CD4-positive, alpha-beta T cell (primary cell): ENCODE results near the gene TLK2. TPM values are rescaled to one million over a fixed set of nuclear protein-coding genes. Genes with fewer than 3 reads are reported as not detected.
"Not testable (repeated sequence)": the region's sequence is repeated elsewhere in the genome, so short reads cannot be mapped to it uniquely, and the experiment has no call there.

Source experiments
- ATAC-seq: fragments of 200-7000 bp; cut with Tn5 transposase; one replicate; pipeline ENCODE4 v1.10.0; 2022; ENCODE audit warnings: mild to moderate bottlenecking; ENCODE audit not compliant: poor library complexity
- CTCF ChIA-PET: fragments of 350-600 bp; sonication (Branson Sonifier 250); formaldehyde crosslinking; loops from one replicate; lab custom pipeline; 2021; ENCODE audit warnings: antibody characterized with exemption, inconsistent platforms; lab: Charles Lee
- POLR2A ChIA-PET: fragments of 350-600 bp; sonication (Branson Sonifier 250); formaldehyde crosslinking; loops from one replicate; lab custom pipeline; 2021; ENCODE audit warnings: antibody characterized with exemption, inconsistent platforms; lab: Charles Lee
- DNase-seq, 14 experiments: peaks; one replicate each; pipeline ENCODE4 v3.0.0-alpha.2; 2013 to 2020; ENCODE audit warnings: mixed read lengths in 2 of 14
- H3K27ac ChIP-seq, 2 donors: one replicate each; pipeline versions ENCODE4 v1.5.1 to v1.7.0; 2013; ENCODE audit warnings: low read length in 2 of 2, low read depth in 1 of 2, mild to moderate bottlenecking in 1 of 2
- H3K27me3 ChIP-seq, 2 experiments: 1 replicate in 1 of 2; 2 replicates in 1 of 2; pipeline versions ENCODE4 v1.6.1 to v1.7.0; 2013; ENCODE audit warnings: low read length in 2 of 2, control low read depth in 1 of 2, mild to moderate bottlenecking in 1 of 2, moderate library complexity in 1 of 2; ENCODE audit not compliant: insufficient read depth in 2 of 2, control insufficient read depth in 1 of 2
- H3K36me3 ChIP-seq: one replicate; pipeline ENCODE4 v1.6.1; 2013; ENCODE audit warnings: low read length, control low read depth; ENCODE audit not compliant: insufficient read depth
- H3K4me1 ChIP-seq: one replicate; pipeline ENCODE4 v1.6.1; 2013; ENCODE audit warnings: low read length, control low read depth; ENCODE audit not compliant: insufficient read depth
- H3K4me3 ChIP-seq: one replicate; pipeline ENCODE4 v1.5.1; 2013; ENCODE audit warnings: mild to moderate bottlenecking, low read length, moderate library complexity
- H3K9me3 ChIP-seq, 2 experiments: 1 replicate in 1 of 2; 2 replicates in 1 of 2; pipeline versions ENCODE4 v1.6.1 to v1.7.0; 2013; ENCODE audit warnings: low read length in 2 of 2, mild to moderate bottlenecking in 2 of 2, control low read depth in 1 of 2, moderate library complexity in 1 of 2; ENCODE audit not compliant: control insufficient read depth in 1 of 2, insufficient read depth in 1 of 2
- H3K27ac Mint-ChIP-seq: one replicate; pipeline ENCODE4 v1.8.0; 2020; ENCODE audit warnings: mixed read lengths
- H3K27me3 Mint-ChIP-seq: one replicate; pipeline ENCODE4 v1.8.0; 2021; ENCODE audit warnings: mixed read lengths
- H3K36me3 Mint-ChIP-seq: one replicate; pipeline ENCODE4 v1.8.0; 2021; ENCODE audit warnings: low read depth, mixed read lengths
- H3K4me1 Mint-ChIP-seq: one replicate; pipeline ENCODE4 v1.8.0; 2021; ENCODE audit warnings: low read depth, mixed read lengths
- H3K4me3 Mint-ChIP-seq: one replicate; pipeline ENCODE4 v1.8.0; 2020; ENCODE audit warnings: mild to moderate bottlenecking, mixed read lengths
- H3K9me3 Mint-ChIP-seq: one replicate; pipeline ENCODE4 v1.8.0; 2020; ENCODE audit warnings: mixed read lengths
- intact Hi-C, 2 experiments: fragments of 100-400 bp; cut with DNase I in 1 of 2; cut with micrococcal nuclease in 1 of 2; formaldehyde crosslinking; loops; one replicate each; pipeline versions ENCODE4 v1.15.1 to v1.9.0; 2023 to 2025; cut with DNase I, micrococcal nuclease
- total RNA-seq, 174 experiments: library from RNA in 2 of 174; stranded (reverse) in 2 of 174; gene quantifications; one replicate each; pipeline ENCODE4 v1.2.3 and lab custom pipeline; 2021 to 2026

Gene TLK2
- total RNA-seq, 2 experiments from 2014 or later: 85.3 to 86.5 TPM

DNA sequence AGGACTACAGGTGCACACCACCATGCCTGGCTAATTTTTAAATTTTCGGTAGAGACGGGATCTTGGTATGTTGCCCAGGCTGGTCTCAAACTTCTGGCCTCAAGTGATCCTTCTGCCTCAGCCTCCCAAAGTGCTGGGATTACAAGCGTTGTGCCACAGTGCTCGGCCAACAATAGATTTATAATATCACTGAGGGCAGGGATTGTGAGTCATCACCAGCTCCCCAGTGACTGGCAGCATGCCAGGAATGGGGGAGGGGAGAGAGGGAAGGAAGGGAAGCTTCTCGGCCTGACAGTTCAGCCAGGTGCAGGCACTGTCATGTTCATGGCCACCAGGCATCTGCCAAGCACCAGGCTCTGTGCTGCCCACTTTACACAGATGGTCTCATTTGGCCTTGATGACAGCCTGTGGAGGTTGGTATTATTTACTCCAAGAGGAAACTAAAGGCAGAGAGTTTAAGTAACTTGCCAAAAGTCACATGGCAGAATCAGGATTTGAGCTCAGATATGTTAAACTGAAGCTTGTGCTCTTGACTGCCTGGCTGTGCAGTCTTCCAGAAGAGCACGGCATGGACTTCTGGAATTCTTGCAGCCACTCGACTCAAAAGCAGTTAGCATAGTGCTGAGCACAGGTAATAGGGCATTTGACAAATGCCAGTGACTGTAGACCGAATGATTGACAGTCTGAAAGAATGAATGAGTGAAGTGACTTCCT is 7.8 kb upstream of the TLK2 start:
- H3K36me3 ChIP-seq, H3K27me3 Mint-ChIP-seq, H3K4me3 ChIP-seq, H3K27me3 ChIP-seq, H3K27ac ChIP-seq, intact Hi-C loops, H3K4me1 Mint-ChIP-seq, POLR2A ChIA-PET, H3K36me3 Mint-ChIP-seq, H3K9me3 ChIP-seq, H3K4me3 Mint-ChIP-seq, H3K4me1 ChIP-seq, H3K9me3 Mint-ChIP-seq, CTCF ChIA-PET: not testable (repeated sequence)
- peak overlapping the region; percentile 64 for H3K27ac Mint-ChIP-seq
- DNase-seq (peak; percentile 29 to 84 (median 68)), ATAC-seq (peak; percentile 46)

- H3K36me3 Mint-ChIP-seq, H3K4me3 Mint-ChIP-seq, H3K9me3 Mint-ChIP-seq, POLR2A ChIA-PET, DNase-seq, H3K27ac ChIP-seq, H3K9me3 ChIP-seq, H3K4me1 Mint-ChIP-seq, H3K4me3 ChIP-seq, H3K4me1 ChIP-seq, ATAC-seq, H3K27ac Mint-ChIP-seq, H3K36me3 ChIP-seq, H3K27me3 Mint-ChIP-seq, CTCF ChIA-PET, H3K27me3 ChIP-seq, intact Hi-C loops: not testable (repeated sequence)
Measured at GRCh38 chr17:62471380-62471880, 7.2 kb upstream of the TLK2 start.

GRCh38 chr17:62473030-62473982 is 5.3 kb upstream of the TLK2 start:
- Mint-ChIP-seq H3K4me1 (peaks cover 14% of the 10 kb centered on the region), H3K27ac (peak overlapping the region; percentile 33)
- CTCF ChIA-PET, DNase-seq, H3K4me3 ChIP-seq, intact Hi-C loops, H3K9me3 ChIP-seq, H3K9me3 Mint-ChIP-seq, POLR2A ChIA-PET, H3K27ac ChIP-seq, H3K36me3 Mint-ChIP-seq, H3K27me3 ChIP-seq, H3K4me3 Mint-ChIP-seq, ATAC-seq, H3K36me3 ChIP-seq, H3K27me3 Mint-ChIP-seq: not testable (repeated sequence)
- H3K4me1 ChIP-seq: peaks cover 15% of the 10 kb centered on the region

DNA sequence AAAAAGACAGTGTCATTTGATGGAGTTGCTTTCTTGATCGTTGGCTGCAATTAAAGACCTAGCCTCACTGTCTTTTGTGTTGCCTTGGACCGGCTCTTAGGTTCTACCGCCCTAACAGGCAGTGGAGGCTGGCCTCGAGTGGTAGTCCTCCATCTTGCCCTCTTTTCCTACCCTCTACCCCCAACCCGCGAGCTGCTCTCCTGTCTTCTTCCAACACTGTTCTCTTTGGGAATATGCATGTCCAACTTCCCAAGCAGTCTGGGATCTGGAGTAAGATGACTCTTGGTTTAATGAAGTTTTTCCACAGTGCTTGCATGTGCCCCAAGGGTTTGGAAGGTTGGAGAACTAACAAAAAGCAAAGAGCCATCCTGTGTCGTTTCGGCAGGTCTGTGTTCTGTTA is 1.5 kb upstream of the TLK2 start:
- H3K4me3 Mint-ChIP-seq: peak overlapping the region; percentile 91
- CTCF ChIA-PET, ATAC-seq, H3K9me3 Mint-ChIP-seq, H3K9me3 ChIP-seq, H3K36me3 ChIP-seq, POLR2A ChIA-PET, DNase-seq, H3K27me3 ChIP-seq, H3K27me3 Mint-ChIP-seq: not testable (repeated sequence)
- intact Hi-C loops: loop anchor here in 1 of 2 experiments (5.0 kb wide), 1 partner anchor 490 kb away; the partner anchor contains the start of gene TANC2
- H3K4me1 ChIP-seq: peaks cover 11% of the 10 kb centered on the region
- H3K36me3 Mint-ChIP-seq: peaks cover 30% of the 10 kb centered on the region
- peak overlapping the region in 1 of 2 donors; percentile 40 for H3K27ac ChIP-seq
- peak overlapping the region; percentile 91 for H3K27ac Mint-ChIP-seq
- peak overlapping the region; percentile 62 for H3K4me3 ChIP-seq
- H3K4me1 Mint-ChIP-seq: peaks cover 29% of the 10 kb centered on the region

GRCh38 chr17:62477718-62478408 is 762 bp upstream of the TLK2 start:
- intact Hi-C loops: loop anchor here in 1 of 2 experiments (2.0 to 5.0 kb wide), 2 partner anchors 55 to 489 kb away; partner anchors contain the start of genes METTL2A and TANC2
- H3K9me3 Mint-ChIP-seq, H3K27me3 Mint-ChIP-seq, CTCF ChIA-PET, POLR2A ChIA-PET, H3K36me3 ChIP-seq, H3K27me3 ChIP-seq, H3K9me3 ChIP-seq: not testable (repeated sequence)
- H3K27ac ChIP-seq: peak overlapping the region in 1 of 2 donors; percentile 40
- H3K4me1 ChIP-seq: peaks cover 13% of the 10 kb centered on the region
- peaks cover 38% of the 10 kb centered on the region for H3K36me3 Mint-ChIP-seq
- H3K4me3 ChIP-seq: peak overlapping the region; percentile 62
- H3K27ac Mint-ChIP-seq: peak overlapping the region; percentile 91
- ATAC-seq (peak; percentile 47), DNase-seq (peak; percentile 6 to 73 (median 28))
- H3K4me1 Mint-ChIP-seq: peaks cover 37% of the 10 kb centered on the region
- H3K4me3 Mint-ChIP-seq: peak overlapping the region; percentile 91

DNA sequence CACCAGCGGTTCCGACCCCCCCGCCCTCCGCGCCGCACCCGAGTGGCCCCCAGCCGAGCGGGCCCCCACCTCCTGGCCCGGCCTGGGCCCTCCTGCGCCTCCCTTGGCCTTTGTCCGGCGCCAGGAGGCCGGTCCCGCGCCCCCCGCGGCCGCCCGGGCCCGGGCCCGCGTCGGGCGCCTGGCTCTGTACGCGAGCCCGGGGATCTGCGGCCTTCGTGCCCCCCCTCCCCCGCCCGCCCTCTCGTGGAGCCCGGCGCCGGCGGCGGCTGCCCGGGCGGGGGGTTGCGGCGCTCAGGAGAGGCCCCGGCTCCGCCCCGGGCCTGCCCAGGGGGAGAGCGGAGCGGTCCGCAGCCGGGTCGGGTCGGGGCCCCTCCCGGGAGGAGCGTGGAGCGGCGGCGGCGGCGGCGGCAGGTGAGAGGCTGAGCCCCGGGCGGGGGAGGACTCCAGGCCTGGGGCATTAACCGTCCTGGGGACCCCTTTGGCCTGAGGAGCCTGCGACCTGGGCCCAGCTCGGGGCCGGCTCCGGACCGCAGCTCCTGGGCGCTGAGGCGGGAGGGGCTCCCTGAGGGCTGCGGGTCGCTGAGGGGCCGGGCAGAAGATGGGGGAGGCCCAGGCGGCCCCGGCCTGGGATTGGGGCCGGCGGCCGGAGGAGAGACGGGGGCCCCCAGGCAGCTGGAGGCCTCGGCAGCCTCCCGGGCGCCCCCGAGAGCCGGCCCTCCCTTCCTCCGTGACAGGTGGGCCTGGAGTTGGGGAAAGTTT is 434 bp downstream of the TLK2 start:
- H3K27me3 ChIP-seq, H3K9me3 Mint-ChIP-seq, H3K36me3 ChIP-seq, CTCF ChIA-PET, H3K9me3 ChIP-seq, POLR2A ChIA-PET, H3K27me3 Mint-ChIP-seq: not testable (repeated sequence)
- DNase-seq: peak; percentile 16 to 69 (median 37)
- H3K27ac ChIP-seq: peak overlapping the region; percentile 56 to 60
- H3K4me3 ChIP-seq: peak overlapping the region; percentile 58
- H3K4me1 Mint-ChIP-seq: peaks cover 46% of the 10 kb centered on the region
- ATAC-seq: peak; percentile 51
- intact Hi-C loops: loop anchor here in 1 of 2 experiments (2.0 to 5.0 kb wide), 2 partner anchors 56 to 488 kb away; partner anchors contain the start of genes METTL2A and TANC2
- H3K36me3 Mint-ChIP-seq: peaks cover 50% of the 10 kb centered on the region
- H3K4me3 Mint-ChIP-seq: peak overlapping the region; percentile 94
- peaks cover 13% of the 10 kb centered on the region for H3K4me1 ChIP-seq
- peak overlapping the region; percentile 97 for H3K27ac Mint-ChIP-seq
